Mesenchymal stem cell (in vitro differentiated cells and primary cell): Measurements from ENCODE around the gene ERMAP.

Experiments used
- DNase-seq: peaks from one replicate; pipeline ENCODE4 v3.0.0-alpha.2; 2013
- H2AFZ ChIP-seq: one replicate; pipeline ENCODE4 v1.6.1; 2013; ENCODE audit warnings: low read depth, mild to moderate bottlenecking, control low read depth, inconsistent platforms, low read length, moderate library complexity
- H2AK5ac ChIP-seq: 2 replicates; pipeline ENCODE4 v1.6.1; 2013; ENCODE audit warnings: low read length, moderate library complexity, mild to moderate bottlenecking, inconsistent platforms; ENCODE audit not compliant: severe bottlenecking
- H2BK120ac ChIP-seq: one replicate; pipeline ENCODE4 v1.6.1; 2013; ENCODE audit warnings: low read depth, mild to moderate bottlenecking, inconsistent platforms, low read length, moderate library complexity
- H2BK12ac ChIP-seq, 2 experiments: one replicate each; pipeline ENCODE4 v1.6.1; 2013; ENCODE audit warnings: inconsistent platforms in 2 of 2, low read length in 2 of 2, mild to moderate bottlenecking in 2 of 2, moderate library complexity in 2 of 2, control low read depth in 1 of 2
- H2BK15ac ChIP-seq: one replicate; pipeline ENCODE4 v1.6.1; 2013; ENCODE audit warnings: mild to moderate bottlenecking, low read depth, inconsistent platforms; ENCODE audit not compliant: poor library complexity, severe bottlenecking
- H2BK5ac ChIP-seq: 2 replicates; pipeline ENCODE4 v1.6.1; 2013; ENCODE audit warnings: low read depth, mild to moderate bottlenecking, low read length, control low read depth, inconsistent platforms; ENCODE audit not compliant: poor library complexity, severe bottlenecking
- H3K14ac ChIP-seq, 2 experiments: one replicate each; pipeline ENCODE4 v1.6.1; 2013; ENCODE audit warnings: inconsistent platforms in 2 of 2, low read length in 2 of 2, control low read depth in 1 of 2, mild to moderate bottlenecking in 1 of 2, moderate library complexity in 1 of 2
- H3K18ac ChIP-seq, 2 experiments: one replicate each; pipeline ENCODE4 v1.6.1; 2013; ENCODE audit warnings: inconsistent platforms in 2 of 2, low read length in 2 of 2, control low read depth in 1 of 2, low read depth in 1 of 2, mild to moderate bottlenecking in 1 of 2
- H3K23ac ChIP-seq, 2 experiments: one replicate each; pipeline ENCODE4 v1.6.1; 2013; ENCODE audit warnings: inconsistent platforms in 2 of 2, low read length in 2 of 2, mild to moderate bottlenecking in 2 of 2, moderate library complexity in 2 of 2, control low read depth in 1 of 2
- H3K27ac ChIP-seq: 2 replicates; pipeline ENCODE4 v1.5.1; 2013; ENCODE audit warnings: mild to moderate bottlenecking, moderate library complexity, low read length, control low read depth, inconsistent platforms; ENCODE audit not compliant: poor library complexity, severe bottlenecking
- H3K27me3 ChIP-seq, 2 experiments: 2 replicates each; pipeline versions ENCODE4 v1.6.1 to v1.7.0; 2013; ENCODE audit warnings: low read length in 2 of 2, mild to moderate bottlenecking in 2 of 2, moderate library complexity in 2 of 2, control low read depth in 1 of 2, inconsistent platforms in 1 of 2; ENCODE audit not compliant: control insufficient read depth in 1 of 2, insufficient read depth in 1 of 2
- H3K36me3 ChIP-seq, 2 experiments: 2 replicates each; pipeline versions ENCODE4 v1.6.1 to v1.7.0; 2013; ENCODE audit warnings: low read length in 2 of 2, control low read depth in 1 of 2, inconsistent platforms in 1 of 2, low read depth in 1 of 2, mild to moderate bottlenecking in 1 of 2; ENCODE audit not compliant: insufficient read depth in 2 of 2, control insufficient read depth in 1 of 2
- H3K4ac ChIP-seq, 2 experiments: one replicate each; pipeline ENCODE4 v1.6.1; 2013; ENCODE audit warnings: inconsistent platforms in 2 of 2, low read length in 2 of 2, mild to moderate bottlenecking in 2 of 2, moderate library complexity in 2 of 2, control low read depth in 1 of 2, low read depth in 1 of 2
- H3K4me1 ChIP-seq: 2 replicates; pipeline ENCODE4 v1.6.1; 2013; ENCODE audit warnings: low read depth, low read length, control low read depth; ENCODE audit not compliant: control insufficient read depth, insufficient read depth
- H3K4me2 ChIP-seq: 2 replicates; pipeline ENCODE4 v1.6.1; 2013; ENCODE audit warnings: low read length, mild to moderate bottlenecking, inconsistent platforms; ENCODE audit not compliant: poor library complexity, severe bottlenecking
- H3K4me3 ChIP-seq, 2 experiments: 2 replicates each; pipeline versions ENCODE4 v1.5.1 to v1.7.0; 2013; ENCODE audit warnings: low read length in 2 of 2, mild to moderate bottlenecking in 2 of 2, control low read depth in 1 of 2, low read depth in 1 of 2; ENCODE audit not compliant: insufficient read depth in 1 of 2
- H3K79me1 ChIP-seq: replicated peaks from 2 replicates; pipeline ENCODE4 v1.6.1; 2013; ENCODE audit warnings: mild to moderate bottlenecking, control low read depth, low read length, inconsistent platforms; ENCODE audit not compliant: poor library complexity, severe bottlenecking
- H3K9ac ChIP-seq: 2 replicates; pipeline ENCODE4 v1.7.0; 2013; ENCODE audit warnings: mild to moderate bottlenecking, low read length, moderate library complexity
- H3K9me3 ChIP-seq: 2 replicates; pipeline ENCODE4 v1.7.0; 2013; ENCODE audit warnings: mild to moderate bottlenecking, low read length; ENCODE audit not compliant: control insufficient read depth
- H4K8ac ChIP-seq: one replicate; pipeline ENCODE4 v1.6.1; 2013; ENCODE audit warnings: inconsistent platforms, mild to moderate bottlenecking, low read length, moderate library complexity
- H4K91ac ChIP-seq: one replicate; pipeline ENCODE4 v1.6.1; 2013; ENCODE audit warnings: mild to moderate bottlenecking, low read length, inconsistent platforms
- WGBS: methylation state at CpG from one replicate; pipeline ENCODE4 v1.1.7; 2013; ENCODE audit warnings: mixed read lengths; 5-methylcytosine and 5-hydroxymethylcytosine counted together

ERMAP gene

DNA sequence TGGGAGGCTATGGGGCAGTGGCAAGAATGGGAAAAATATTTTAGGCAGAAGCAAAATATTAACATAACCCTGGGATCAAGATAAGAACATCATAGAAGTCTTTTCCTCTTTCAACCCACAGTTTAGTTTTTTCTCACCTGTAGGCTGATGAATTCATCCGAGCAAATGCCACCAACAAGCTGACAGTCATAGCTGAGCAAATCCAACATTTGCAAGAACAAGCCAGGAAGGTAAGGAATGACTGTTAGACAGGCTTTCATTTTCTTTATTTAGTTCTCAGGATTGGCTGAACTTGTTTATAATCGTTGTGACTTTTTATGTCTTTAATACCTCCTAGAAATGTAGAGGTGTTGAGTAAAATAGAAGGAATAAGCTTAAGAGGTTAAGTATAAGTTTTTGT lies 43.5 kb upstream of the ERMAP start:
- H3K4me1 ChIP-seq: no peaks in the 10 kb centered on the region
- H3K27ac ChIP-seq: no peak overlapping the region
- H2AFZ ChIP-seq: no peak overlapping the region
- H3K14ac ChIP-seq: no peak overlapping the region
- peaks cover 18 to 54% of the 10 kb centered on the region in 2 experiments for H3K36me3 ChIP-seq
- H2BK5ac ChIP-seq: no peak overlapping the region
- WGBS: 88% methylated on average over 2 of the region's 2 CpGs
- H2BK15ac ChIP-seq: no peak overlapping the region
- H3K18ac ChIP-seq: no peak overlapping the region
- no peak overlapping the region for H3K4me2 ChIP-seq
- H2AK5ac ChIP-seq: no peak overlapping the region
- no peak overlapping the region for H2BK120ac ChIP-seq
- no peaks in the 10 kb centered on the region for H3K27me3 ChIP-seq
- no peak for DNase-seq
- no peak overlapping the region for H3K4me3 ChIP-seq
- H3K79me1 ChIP-seq: peaks cover 20% of the 10 kb centered on the region
- no peak overlapping the region for H3K9ac ChIP-seq
- H4K91ac ChIP-seq: no peak overlapping the region
- no peaks in the 10 kb centered on the region for H3K9me3 ChIP-seq
- no peak overlapping the region for H2BK12ac ChIP-seq
- no peak overlapping the region for H3K4ac ChIP-seq
- H3K23ac ChIP-seq: no peak overlapping the region
- no peak overlapping the region for H4K8ac ChIP-seq

DNA sequence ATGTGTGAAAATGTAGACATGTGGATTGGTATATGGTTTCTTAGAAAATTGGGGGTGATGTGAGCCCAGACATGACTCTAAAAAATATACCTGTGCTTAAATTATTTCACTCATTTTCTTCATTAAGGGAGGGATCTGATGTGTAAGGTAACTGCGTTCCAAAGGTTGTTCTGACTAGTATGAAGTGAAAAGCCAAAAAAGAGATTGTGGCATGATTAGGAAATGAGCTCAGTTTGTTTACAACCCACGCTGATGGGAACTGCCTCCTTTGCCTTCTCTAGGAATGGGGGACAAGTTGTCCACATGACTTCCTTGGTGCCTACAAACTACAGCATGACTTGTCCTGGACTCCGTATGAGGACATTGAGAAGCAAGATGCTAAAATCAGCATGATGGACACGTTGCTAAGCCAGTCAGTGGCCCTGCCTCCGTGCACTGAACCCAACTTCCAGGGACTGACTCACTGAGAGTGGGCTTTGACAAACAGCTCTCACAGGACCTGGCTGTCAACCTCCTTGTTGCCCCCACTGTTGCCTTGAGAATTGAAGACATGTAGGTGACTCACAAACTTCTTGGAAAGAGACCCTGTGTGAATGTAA lies 41.9 kb upstream of the ERMAP start:
- Histone ChIP-seq H3K36me3 (peaks cover 18 to 64% of the 10 kb centered on the region in 2 experiments), H2BK12ac (no peak overlapping the region), H4K91ac (no peak overlapping the region), H3K14ac (no peak overlapping the region), H3K9me3 (no peaks in the 10 kb centered on the region), H3K79me1 (peaks cover 18% of the 10 kb centered on the region), H2BK15ac (no peak overlapping the region), H3K9ac (no peak overlapping the region), H3K4me1 (no peaks in the 10 kb centered on the region), H3K4me2 (no peak overlapping the region), H3K27ac (no peak overlapping the region), H3K23ac (no peak overlapping the region), H2BK120ac (no peak overlapping the region), H3K4ac (no peak overlapping the region), H3K27me3 (no peaks in the 10 kb centered on the region), H2BK5ac (no peak overlapping the region), H2AK5ac (no peak overlapping the region), H4K8ac (no peak overlapping the region), H3K4me3 (no peak overlapping the region), H3K18ac (no peak overlapping the region), H2AFZ (no peak overlapping the region)
- 79% methylated on average over 5 of the region's 5 CpGs for WGBS
- DNase-seq: no peak

DNA sequence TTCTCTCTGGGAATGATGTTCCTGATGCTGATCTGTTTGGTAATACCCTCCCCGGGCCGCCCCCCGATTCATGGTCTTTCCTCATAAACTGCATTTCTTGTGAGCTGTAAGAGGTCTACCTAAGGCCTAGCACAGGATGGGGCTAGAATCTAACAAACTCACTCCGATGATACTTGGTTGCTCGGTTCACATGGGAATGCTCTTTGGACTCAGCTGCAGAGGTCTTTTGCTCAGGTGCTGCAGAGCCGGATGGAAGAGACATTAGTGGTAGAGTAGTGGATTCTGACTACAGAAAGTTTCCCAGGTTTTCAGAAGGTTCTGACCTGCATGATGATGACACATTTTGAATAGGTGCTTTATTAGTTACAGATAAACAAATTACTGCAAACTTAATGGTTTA lies 40.4 kb upstream of the ERMAP start:
- WGBS: 97% methylated on average over 6 of the region's 6 CpGs
- Histone ChIP-seq H3K4me3 (no peak overlapping the region), H3K36me3 (peaks cover 18 to 73% of the 10 kb centered on the region in 2 experiments), H2AFZ (no peak overlapping the region), H3K4me2 (no peak overlapping the region), H3K4me1 (no peaks in the 10 kb centered on the region), H3K14ac (no peak overlapping the region), H3K79me1 (peaks cover 20% of the 10 kb centered on the region), H3K4ac (no peak overlapping the region), H3K27ac (no peak overlapping the region), H3K9me3 (no peaks in the 10 kb centered on the region), H3K27me3 (no peaks in the 10 kb centered on the region), H2BK120ac (no peak overlapping the region), H2AK5ac (no peak overlapping the region), H3K18ac (no peak overlapping the region), H4K8ac (no peak overlapping the region), H4K91ac (no peak overlapping the region), H3K9ac (no peak overlapping the region), H3K23ac (no peak overlapping the region), H2BK15ac (no peak overlapping the region), H2BK12ac (no peak overlapping the region), H2BK5ac (no peak overlapping the region)
- DNase-seq: no peak

DNA sequence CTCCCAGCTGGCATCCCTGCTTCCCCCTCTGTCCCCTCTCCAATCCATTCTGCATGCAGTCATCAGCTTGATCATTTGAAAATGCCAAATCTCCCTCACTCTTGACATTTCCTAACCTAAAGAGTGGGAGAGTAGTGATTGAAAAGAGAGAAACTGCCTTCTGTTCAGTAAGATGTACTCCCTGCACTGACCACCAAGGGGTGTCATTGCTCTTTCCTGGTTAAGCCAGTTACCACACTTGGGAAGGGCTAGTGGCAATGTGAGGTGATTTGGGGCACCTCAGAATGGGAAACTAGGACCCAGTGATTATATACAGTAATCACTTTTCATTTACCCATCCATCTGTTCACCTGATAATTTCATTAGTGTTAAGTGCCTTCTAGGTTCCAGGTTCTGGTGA lies 39.1 kb upstream of the ERMAP start:
- peaks cover 21 to 78% of the 10 kb centered on the region in 2 experiments for H3K36me3 ChIP-seq
- H2BK120ac ChIP-seq: no peak overlapping the region
- H4K8ac ChIP-seq: no peak overlapping the region
- H3K9ac ChIP-seq: no peak overlapping the region
- no peaks in the 10 kb centered on the region for H3K27me3 ChIP-seq
- no peak overlapping the region for H3K27ac ChIP-seq
- no peak overlapping the region for H2BK5ac ChIP-seq
- H2BK12ac ChIP-seq: no peak overlapping the region
- no peak overlapping the region for H2AFZ ChIP-seq
- H3K4ac ChIP-seq: no peak overlapping the region
- no peak overlapping the region for H4K91ac ChIP-seq
- no peak overlapping the region for H2AK5ac ChIP-seq
- no peaks in the 10 kb centered on the region for H3K4me1 ChIP-seq
- no peak overlapping the region for H3K4me3 ChIP-seq
- no peaks in the 10 kb centered on the region for H3K9me3 ChIP-seq
- no peak overlapping the region for H2BK15ac ChIP-seq
- no peak overlapping the region for H3K18ac ChIP-seq
- peaks cover 15% of the 10 kb centered on the region for H3K79me1 ChIP-seq
- H3K4me2 ChIP-seq: no peak overlapping the region
- no peak overlapping the region for H3K14ac ChIP-seq
- peak; percentile 47 for DNase-seq
- H3K23ac ChIP-seq: no peak overlapping the region
